ENCODE data around the gene CYP19A1. TPM values are rescaled to one million over a fixed set of nuclear protein-coding genes. Genes with fewer than 3 reads are reported as not detected.

CYP19A1 gene
- total and polyA plus RNA-seq, 4 donors, result 0.03 to 124 (median 0.50) TPM; not detected in 1

GRCh38 chr15:51320843-51321242 is 17.6 kb downstream of the CYP19A1 start:
- H3K27ac ChIP-seq (ENCODE audit: low read depth in 1 of 2, low read length in 2 of 2), result no peak overlapping the region
- H3K27me3 ChIP-seq (ENCODE audit: control insufficient read depth in 4 of 4, insufficient read depth in 4 of 4, low read length in 3 of 4), result peaks cover 0 to 7% (median 0%) of the 10 kb centered on the region in 4 donors
- WGBS, result 92% methylated on average over 2 of the region's 2 CpGs
- no peak overlapping the region for H3K4me3 ChIP-seq (ENCODE audit: low read depth in 1 of 3, low read length in 3 of 3)
- no peak overlapping the region for H3K9ac ChIP-seq (ENCODE audit: low read depth in 1 of 2, low read length in 2 of 2)
- no peaks in the 10 kb centered on the region for H3K9me3 ChIP-seq (ENCODE audit: control insufficient read depth in 4 of 4, low read length in 3 of 4)
- no peaks in the 10 kb centered on the region for H3K36me3 ChIP-seq (ENCODE audit: control insufficient read depth in 4 of 4, insufficient read depth in 3 of 4, low read depth in 1 of 4, low read length in 3 of 4)
- no peak for TF ChIP-seq SP1 (IDR thresholded peaks at IDR 0.05)
- TF ChIP-seq RXRA (IDR thresholded peaks at IDR 0.05), result no peak
- TF ChIP-seq FOXA1 (IDR thresholded peaks at IDR 0.05), result no peak
- no peak for TF ChIP-seq NR2F2 (IDR thresholded peaks at IDR 0.05)
- no peak for TF ChIP-seq HNF4G (IDR thresholded peaks at IDR 0.05)
- H3K4me1 ChIP-seq (ENCODE audit: control insufficient read depth in 4 of 4, insufficient read depth in 4 of 4, low read length in 3 of 4), result no peaks in the 10 kb centered on the region
- no peak for DNase-seq (ENCODE audit: low spot score)

GRCh38 chr15:51319539-51319938 is 18.9 kb downstream of the CYP19A1 start:
- H3K27me3 ChIP-seq (ENCODE audit: control insufficient read depth in 4 of 4, insufficient read depth in 4 of 4, low read length in 3 of 4), result peaks cover 0 to 7% (median 0%) of the 10 kb centered on the region in 4 donors
- H3K27ac ChIP-seq (ENCODE audit: low read depth in 1 of 2, low read length in 2 of 2), result no peak overlapping the region
- no peak overlapping the region for H3K4me3 ChIP-seq (ENCODE audit: low read depth in 1 of 3, low read length in 3 of 3)
- no peak overlapping the region for H3K9ac ChIP-seq (ENCODE audit: low read depth in 1 of 2, low read length in 2 of 2)
- H3K4me1 ChIP-seq (ENCODE audit: control insufficient read depth in 4 of 4, insufficient read depth in 4 of 4, low read length in 3 of 4), result no peaks in the 10 kb centered on the region
- TF ChIP-seq ATF3 (IDR thresholded peaks at IDR 0.05) (no peak), HNF4G (IDR thresholded peaks at IDR 0.05) (no peak), SP1 (IDR thresholded peaks at IDR 0.05) (no peak), REST (IDR thresholded peaks at IDR 0.05) (no peak), RXRA (IDR thresholded peaks at IDR 0.05) (no peak), YY1 (IDR thresholded peaks at IDR 0.05) (no peak), TAF1 (conservative IDR thresholded peaks at IDR 0.05) (no peak), EGR1 (IDR thresholded peaks at IDR 0.05; ENCODE audit: low read depth in 2 of 2) (no peak), JUND (IDR thresholded peaks at IDR 0.05) (no peak), MAX (IDR thresholded peaks at IDR 0.05) (no peak), FOXA2 (IDR thresholded peaks at IDR 0.05) (no peak), HNF4A (conservative IDR thresholded peaks at IDR 0.05) (no peak), NR2F2 (IDR thresholded peaks at IDR 0.05) (no peak), GABPA (IDR thresholded peaks at IDR 0.05 in 1 of 2, conservative IDR thresholded peaks at IDR 0.05 in 1 of 2) (no peak), RAD21 (IDR thresholded peaks at IDR 0.05) (no peak), CTCF (IDR thresholded peaks at IDR 0.05; ENCODE audit: low read depth, low read length, missing input control) (no peak), ZBTB33 (IDR thresholded peaks at IDR 0.05) (no peak), FOXA1 (IDR thresholded peaks at IDR 0.05) (no peak)
- no peaks in the 10 kb centered on the region for H3K36me3 ChIP-seq (ENCODE audit: control insufficient read depth in 4 of 4, insufficient read depth in 3 of 4, low read depth in 1 of 4, low read length in 3 of 4)
- WGBS, result 50% methylated on average over 2 of the region's 2 CpGs
- DNase-seq (ENCODE audit: low spot score), result no peak
- no peaks in the 10 kb centered on the region for H3K9me3 ChIP-seq (ENCODE audit: control insufficient read depth in 4 of 4, low read length in 3 of 4)
